HG03066 (cell line): ENCODE measurements around the gene NPHP1.
"Not testable (repeated sequence)": the region's sequence is repeated elsewhere in the genome, so short reads cannot be mapped to it uniquely, and the experiment has no call there.

ENCODE experiments used
- ATAC-seq: cut with Tn5 transposase; IDR thresholded peaks from one replicate; pipeline ENCODE4 v1.9.1; 2021; ENCODE audit warnings: low read depth; ENCODE audit not compliant: unreplicated experiment

The NPHP1 gene

GRCh38 chr2:110204408-110205385, at the start of gene NPHP1:
NPHP1 (minus strand) TSS chr2:110205013; CDS start chr2:110204968, 45 bp downstream.
- ATAC-seq: peak; percentile 97

- not testable (repeated sequence) for ATAC-seq
Measured at GRCh38 chr2:110248081-110248795, 43.4 kb upstream of the NPHP1 start.

- ATAC-seq: not testable (repeated sequence)
Measured at GRCh38 chr2:110245488-110246435, 40.9 kb upstream of the NPHP1 start.

- not testable (repeated sequence) for ATAC-seq
Measured at GRCh38 chr2:110243283-110243682, 38.5 kb upstream of the NPHP1 start.

GRCh38 chr2:110234514-110234913, 29.7 kb upstream of the NPHP1 start:
- ATAC-seq: not testable (repeated sequence)

- ATAC-seq: not testable (repeated sequence)
Measured at GRCh38 chr2:110229886-110230285, 25.1 kb upstream of the NPHP1 start.

- not testable (repeated sequence) for ATAC-seq
Measured at GRCh38 chr2:110222626-110223025, 17.8 kb upstream of the NPHP1 start.

GRCh38 chr2:110221938-110222337, 17.1 kb upstream of the NPHP1 start:
- no peak for ATAC-seq

- no peak for ATAC-seq
Measured at GRCh38 chr2:110220190-110220564, 15.4 kb upstream of the NPHP1 start.

- ATAC-seq: no peak
Measured at GRCh38 chr2:110219496-110220189, 14.8 kb upstream of the NPHP1 start.

- not testable (repeated sequence) for ATAC-seq
Measured at GRCh38 chr2:110218889-110219288, 14.1 kb upstream of the NPHP1 start.

GRCh38 chr2:110216803-110217202, 12.0 kb upstream of the NPHP1 start:
- ATAC-seq: no peak

- no peak for ATAC-seq
Measured at GRCh38 chr2:110216199-110216598, 11.4 kb upstream of the NPHP1 start.

- ATAC-seq: no peak
Measured at GRCh38 chr2:110215566-110216158, 10.8 kb upstream of the NPHP1 start.

- no peak for ATAC-seq
Measured at GRCh38 chr2:110215091-110215490, 10.3 kb upstream of the NPHP1 start.

- ATAC-seq: not testable (repeated sequence)
Measured at GRCh38 chr2:110213522-110213921, 8.7 kb upstream of the NPHP1 start.

GRCh38 chr2:110211938-110212858, 7.4 kb upstream of the NPHP1 start, which contains the start of gene MTLN:
MTLN (minus strand) TSS chr2:110212547; CDS start chr2:110212525, 22 bp downstream.
- peak; percentile 83 for ATAC-seq
